GM12892 (cell line): ENCODE measurements around the gene ABCA3.
A peak's percentile ranks its signal among the peaks of the same experiment; 100 is the strongest.

Experiments
- DNase-seq: peaks from one replicate; pipeline ENCODE4 v3.0.0; 2011; ENCODE audit not compliant: insufficient read length
- FAIRE-seq: peaks from 2 replicates; lab custom pipeline; 2011; peaks lifted over from hg19 to GRCh38; lab: Jason Lieb, UNC
- POLR2A ChIP-seq: IDR thresholded peaks from 2 replicates; pipeline ENCODE4 v1.6.1; 2011; ENCODE audit warnings: low read depth, low read length, control low read depth
- POLR2AphosphoS5 ChIP-seq: IDR thresholded peaks from 2 replicates; pipeline ENCODE4 v1.6.1; 2011; ENCODE audit warnings: low read depth, low read length, control low read depth
- TAF1 ChIP-seq: IDR thresholded peaks from 2 replicates; pipeline ENCODE4 v1.6.1; 2011; ENCODE audit warnings: low read depth, mild to moderate bottlenecking, control low read depth, low read length, borderline replicate concordance

ABCA3 gene

GRCh38 chr16:2296661-2297505, 43.6 kb downstream of the ABCA3 start:
- no peak for FAIRE-seq
- DNase-seq = no peak
- TF ChIP-seq TAF1 (no peak), POLR2A (no peak), POLR2AphosphoS5 (no peak)

GRCh38 chr16:2295056-2295798, 45.3 kb downstream of the ABCA3 start:
- peak; percentile 58 for DNase-seq
- TF ChIP-seq TAF1 (no peak), POLR2AphosphoS5 (no peak), POLR2A (no peak)
- peak; percentile 85 for FAIRE-seq

- TF ChIP-seq TAF1 (no peak), POLR2A (no peak), POLR2AphosphoS5 (no peak)
- DNase-seq (no peak), FAIRE-seq (no peak)
Observed at GRCh38 chr16:2292221-2292620, 48.3 kb downstream of the ABCA3 start.

- DNase-seq (no peak), FAIRE-seq (no peak)
- TF ChIP-seq TAF1 (no peak), POLR2AphosphoS5 (no peak), POLR2A (no peak)
Observed at GRCh38 chr16:2289282-2289681, 51.2 kb downstream of the ABCA3 start.

- FAIRE-seq (no peak), DNase-seq (no peak)
- TF ChIP-seq TAF1 = no peak
- no peak for TF ChIP-seq POLR2AphosphoS5
- TF ChIP-seq POLR2A = no peak
Observed at GRCh38 chr16:2288726-2289125, 51.8 kb downstream of the ABCA3 start.

GRCh38 chr16:2287916-2288547, 52.5 kb downstream of the ABCA3 start:
- DNase-seq = no peak
- no peak for TF ChIP-seq POLR2AphosphoS5
- TF ChIP-seq POLR2A = no peak
- no peak for TF ChIP-seq TAF1
- no peak for FAIRE-seq

- TF ChIP-seq POLR2A (no peak), TAF1 (no peak), POLR2AphosphoS5 (no peak)
- DNase-seq (no peak), FAIRE-seq (no peak)
Observed at GRCh38 chr16:2286550-2286949, 54.0 kb downstream of the ABCA3 start.

GRCh38 chr16:2285731-2286191, 54.8 kb downstream of the ABCA3 start:
- DNase-seq = no peak
- TF ChIP-seq POLR2AphosphoS5 (no peak), POLR2A (no peak), TAF1 (no peak)
- FAIRE-seq = no peak

GRCh38 chr16:2284797-2285576, 55.5 kb downstream of the ABCA3 start:
- TF ChIP-seq POLR2A = no peak
- no peak for TF ChIP-seq POLR2AphosphoS5
- no peak for TF ChIP-seq TAF1
- FAIRE-seq = no peak
- DNase-seq = no peak

- no peak for TF ChIP-seq POLR2A
- TF ChIP-seq TAF1 = no peak
- no peak for TF ChIP-seq POLR2AphosphoS5
- DNase-seq (no peak), FAIRE-seq (no peak)
Observed at GRCh38 chr16:2284001-2284770, 56.3 kb downstream of the ABCA3 start.
